Measurements from ENCODE around the gene PER3.

- no peak for TF ChIP-seq POLR2AphosphoS5 (IDR thresholded peaks at IDR 0.05)
- no peak for TF ChIP-seq RAD21 (conservative IDR thresholded peaks at IDR 0.05)
- TF ChIP-seq TAF1 (IDR thresholded peaks at IDR 0.05; ENCODE audit: low read depth) = no peak
- TF ChIP-seq, protein P1, sequence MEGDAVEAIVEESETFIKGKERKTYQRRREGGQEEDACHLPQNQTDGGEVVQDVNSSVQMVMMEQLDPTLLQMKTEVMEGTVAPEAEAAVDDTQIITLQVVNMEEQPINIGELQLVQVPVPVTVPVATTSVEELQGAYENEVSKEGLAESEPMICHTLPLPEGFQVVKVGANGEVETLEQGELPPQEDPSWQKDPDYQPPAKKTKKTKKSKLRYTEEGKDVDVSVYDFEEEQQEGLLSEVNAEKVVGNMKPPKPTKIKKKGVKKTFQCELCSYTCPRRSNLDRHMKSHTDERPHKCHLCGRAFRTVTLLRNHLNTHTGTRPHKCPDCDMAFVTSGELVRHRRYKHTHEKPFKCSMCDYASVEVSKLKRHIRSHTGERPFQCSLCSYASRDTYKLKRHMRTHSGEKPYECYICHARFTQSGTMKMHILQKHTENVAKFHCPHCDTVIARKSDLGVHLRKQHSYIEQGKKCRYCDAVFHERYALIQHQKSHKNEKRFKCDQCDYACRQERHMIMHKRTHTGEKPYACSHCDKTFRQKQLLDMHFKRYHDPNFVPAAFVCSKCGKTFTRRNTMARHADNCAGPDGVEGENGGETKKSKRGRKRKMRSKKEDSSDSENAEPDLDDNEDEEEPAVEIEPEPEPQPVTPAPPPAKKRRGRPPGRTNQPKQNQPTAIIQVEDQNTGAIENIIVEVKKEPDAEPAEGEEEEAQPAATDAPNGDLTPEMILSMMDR (IDR thresholded peaks at IDR 0.05; ENCODE audit: poor library complexity, severe bottlenecking) = no peak
- TF ChIP-seq EZH2 (IDR thresholded peaks at IDR 0.05; ENCODE audit: borderline replicate concordance, insufficient read depth, low read length, poor library complexity, severe bottlenecking) = no peak
Measured at GRCh38 chr1:7768583-7768982, 15.5 kb upstream of the PER3 start.

Data from neural cell (in vitro differentiated cells).